Testis (tissue), 2 donors: ENCODE results near the gene MYLK4.

Experiments used
- POLR2A ChIP-seq: fragments of 450-650 bp; IDR thresholded peaks from one replicate; pipeline ENCODE4 v1.6.1; 2017; ENCODE audit warnings: antibody characterized with exemption, mild to moderate bottlenecking, moderate library complexity
- TF ChIP-seq, protein P1 (sequence below), 3 experiments: fragments of 450-650 bp in 2 of 3; fragments of 200-600 bp in 1 of 3; sonication (generic) in 1 of 3; IDR thresholded peaks; one replicate each; pipeline ENCODE4 v1.5.1; 2016 to 2019; ENCODE audit warnings: antibody characterized with exemption in 3 of 3, mild to moderate bottlenecking in 2 of 3, moderate library complexity in 1 of 3

DNA sequence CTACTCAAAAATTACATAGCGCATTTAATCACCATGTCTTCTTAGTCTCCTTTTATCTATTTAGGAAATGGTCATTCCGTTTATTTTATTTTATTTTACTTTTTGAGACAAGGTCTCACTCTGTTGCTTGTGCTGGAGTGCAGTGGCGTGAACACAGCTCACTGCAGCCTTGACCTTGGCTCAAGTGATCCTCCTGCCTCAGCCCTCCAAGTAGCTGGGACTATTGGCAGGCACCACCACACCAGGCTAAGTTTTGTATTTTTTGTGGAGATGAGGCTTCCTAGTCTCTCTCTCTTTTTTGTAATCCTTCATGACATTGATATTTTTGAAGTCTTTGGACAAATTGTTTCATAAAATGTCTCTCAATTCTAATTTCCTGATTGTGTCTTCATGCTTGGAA lies 4.7 kb upstream of the MYLK4 start:
- TF ChIP-seq, protein P1, sequence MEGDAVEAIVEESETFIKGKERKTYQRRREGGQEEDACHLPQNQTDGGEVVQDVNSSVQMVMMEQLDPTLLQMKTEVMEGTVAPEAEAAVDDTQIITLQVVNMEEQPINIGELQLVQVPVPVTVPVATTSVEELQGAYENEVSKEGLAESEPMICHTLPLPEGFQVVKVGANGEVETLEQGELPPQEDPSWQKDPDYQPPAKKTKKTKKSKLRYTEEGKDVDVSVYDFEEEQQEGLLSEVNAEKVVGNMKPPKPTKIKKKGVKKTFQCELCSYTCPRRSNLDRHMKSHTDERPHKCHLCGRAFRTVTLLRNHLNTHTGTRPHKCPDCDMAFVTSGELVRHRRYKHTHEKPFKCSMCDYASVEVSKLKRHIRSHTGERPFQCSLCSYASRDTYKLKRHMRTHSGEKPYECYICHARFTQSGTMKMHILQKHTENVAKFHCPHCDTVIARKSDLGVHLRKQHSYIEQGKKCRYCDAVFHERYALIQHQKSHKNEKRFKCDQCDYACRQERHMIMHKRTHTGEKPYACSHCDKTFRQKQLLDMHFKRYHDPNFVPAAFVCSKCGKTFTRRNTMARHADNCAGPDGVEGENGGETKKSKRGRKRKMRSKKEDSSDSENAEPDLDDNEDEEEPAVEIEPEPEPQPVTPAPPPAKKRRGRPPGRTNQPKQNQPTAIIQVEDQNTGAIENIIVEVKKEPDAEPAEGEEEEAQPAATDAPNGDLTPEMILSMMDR (IDR thresholded peaks at IDR 0.05) = no peak
- TF ChIP-seq POLR2A = no peak
